ENCODE data around the gene ZNF879.

ZNF879 gene

DNA sequence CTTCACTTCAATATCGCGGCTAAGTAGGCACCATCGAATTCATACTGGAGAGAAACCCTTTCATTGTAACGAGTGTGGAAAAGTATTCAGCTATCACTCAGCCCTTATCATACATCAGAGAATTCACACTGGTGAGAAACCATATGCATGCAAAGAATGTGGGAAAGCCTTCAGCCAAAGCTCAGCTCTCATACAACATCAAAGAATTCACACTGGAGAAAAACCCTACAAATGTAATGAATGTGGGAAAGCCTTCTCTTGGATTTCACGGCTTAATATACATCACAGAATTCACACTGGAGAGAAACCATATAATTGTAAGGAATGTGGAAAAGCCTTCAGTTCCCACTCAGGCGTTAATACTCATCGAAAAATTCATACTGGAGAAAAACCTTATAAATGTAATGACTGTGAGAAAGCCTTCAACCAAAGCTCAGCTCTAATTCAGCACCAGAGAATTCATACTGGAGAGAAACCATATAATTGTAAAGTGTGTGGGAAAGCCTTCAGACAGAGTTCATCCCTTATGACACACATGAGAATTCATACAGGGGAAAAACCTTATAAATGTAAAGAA, 9.5 kb downstream of the ZNF879 start:
- DNase-seq = no peak

DNA sequence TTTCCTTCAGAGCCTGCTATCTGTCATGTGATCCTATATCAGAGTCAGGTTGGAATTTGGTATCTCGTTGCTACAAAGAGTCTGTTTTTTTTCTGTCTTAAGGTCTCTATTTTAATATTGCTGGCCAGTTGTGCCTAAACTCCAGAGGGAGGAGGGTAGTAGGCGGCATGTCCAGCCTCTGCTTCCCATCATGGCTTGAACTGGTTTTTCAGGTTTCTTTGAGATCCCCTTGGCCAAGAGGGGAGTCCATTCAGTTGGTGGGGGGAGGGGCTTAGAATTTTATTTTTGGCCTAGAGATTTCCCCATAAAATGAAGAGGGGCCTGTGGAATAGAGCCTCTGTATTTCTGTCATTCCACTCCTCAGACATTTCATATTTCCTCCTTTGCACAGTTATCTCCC, 21.2 kb downstream of the ZNF879 start:
- DNase-seq = no peak

DNA sequence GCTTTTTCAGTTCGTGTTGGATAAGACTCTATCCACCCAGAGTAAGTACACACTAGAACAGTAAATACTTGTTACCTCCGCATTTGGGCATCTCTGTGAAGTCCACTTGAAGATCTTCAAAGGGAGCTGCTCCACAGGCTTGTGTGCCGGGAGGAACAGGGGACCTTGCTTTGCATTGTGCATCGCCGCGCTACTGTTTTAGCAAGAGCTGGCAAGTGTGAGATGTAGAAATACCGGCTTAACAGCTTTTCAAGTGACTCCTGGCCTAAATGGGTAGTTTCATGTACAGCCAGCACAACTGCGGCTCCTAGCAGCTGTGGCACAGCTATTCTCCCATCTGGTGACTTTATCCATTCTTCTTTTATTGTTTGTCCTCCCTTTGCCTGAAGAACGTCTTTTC, 28.2 kb downstream of the ZNF879 start:
- no peak for DNase-seq

DNA sequence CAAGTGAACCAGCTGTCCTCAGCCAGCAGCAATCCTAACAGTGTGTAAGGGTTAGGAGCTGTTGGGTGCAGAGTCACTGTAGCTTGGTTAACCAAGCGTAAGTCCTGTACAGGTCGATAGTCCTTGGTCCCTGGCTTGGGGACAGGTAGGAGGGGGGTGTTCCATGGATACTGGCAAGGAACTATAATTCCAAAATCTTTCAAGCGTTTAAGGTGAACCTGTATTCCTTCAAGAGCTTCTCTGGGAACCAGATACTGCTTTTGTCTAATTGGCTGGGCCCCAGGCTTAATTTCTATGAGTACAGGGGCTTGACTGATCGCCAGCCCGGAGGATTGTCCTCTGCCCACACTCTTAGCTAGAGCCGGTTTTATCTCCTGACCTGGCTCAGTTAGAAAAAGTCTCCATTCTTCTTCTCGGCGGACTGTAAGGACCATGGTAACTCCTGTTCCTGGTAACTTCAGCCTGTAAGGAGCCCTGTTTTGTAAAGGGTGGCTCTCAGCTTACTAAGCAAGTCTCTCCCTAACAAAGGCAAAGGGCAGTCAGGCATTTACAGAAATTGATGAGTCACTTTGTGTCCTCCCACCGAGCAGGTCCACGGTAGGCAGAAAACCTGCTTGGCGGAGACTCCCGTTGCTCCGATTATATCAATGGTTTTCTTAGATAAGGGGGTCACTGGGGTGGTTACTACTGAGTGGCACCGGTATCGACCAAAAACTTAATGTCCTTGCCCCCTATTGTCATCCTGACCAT, 30.6 kb downstream of the ZNF879 start:
- no peak for DNase-seq

DNA sequence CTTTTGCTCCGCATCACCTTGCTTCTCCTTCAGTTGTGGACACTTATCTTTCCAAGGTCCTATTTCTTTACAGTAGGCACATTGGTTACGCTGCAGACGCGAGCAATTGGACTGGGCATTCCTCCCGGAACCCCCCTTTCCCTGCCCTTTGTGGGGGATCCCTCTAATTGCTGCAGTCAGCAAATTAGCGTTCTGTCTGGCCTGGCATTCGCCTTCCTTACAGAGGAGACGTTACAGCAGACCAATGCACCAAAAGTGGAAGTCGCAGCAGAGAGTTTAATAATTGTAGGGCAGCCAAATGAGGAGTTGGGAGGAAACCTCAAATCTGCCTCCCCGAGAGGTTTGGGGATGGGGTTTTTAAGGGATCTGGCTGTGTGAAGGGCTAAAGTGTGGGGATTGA, 31.3 kb downstream of the ZNF879 start:
- DNase-seq = no peak

DNA sequence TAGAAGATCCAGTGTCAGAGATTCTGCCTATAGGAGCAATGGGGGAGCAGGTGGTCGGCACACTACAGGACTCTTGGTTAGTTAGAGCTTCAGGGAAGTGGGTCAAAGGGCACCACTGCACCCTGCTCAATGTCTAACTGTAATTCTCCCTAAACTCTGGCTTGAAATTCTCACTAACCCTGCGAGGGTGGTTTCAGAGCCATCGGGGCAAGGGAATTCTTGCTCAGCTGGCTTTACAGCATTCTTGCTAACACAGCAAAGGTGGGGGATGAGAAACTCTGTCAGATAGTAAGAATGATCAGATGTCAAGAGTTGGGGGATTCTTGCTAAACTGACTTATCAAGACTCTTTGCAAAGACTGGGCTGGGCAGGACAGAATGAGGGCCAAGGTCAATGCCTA, 31.8 kb downstream of the ZNF879 start:
- no peak for DNase-seq

DNA sequence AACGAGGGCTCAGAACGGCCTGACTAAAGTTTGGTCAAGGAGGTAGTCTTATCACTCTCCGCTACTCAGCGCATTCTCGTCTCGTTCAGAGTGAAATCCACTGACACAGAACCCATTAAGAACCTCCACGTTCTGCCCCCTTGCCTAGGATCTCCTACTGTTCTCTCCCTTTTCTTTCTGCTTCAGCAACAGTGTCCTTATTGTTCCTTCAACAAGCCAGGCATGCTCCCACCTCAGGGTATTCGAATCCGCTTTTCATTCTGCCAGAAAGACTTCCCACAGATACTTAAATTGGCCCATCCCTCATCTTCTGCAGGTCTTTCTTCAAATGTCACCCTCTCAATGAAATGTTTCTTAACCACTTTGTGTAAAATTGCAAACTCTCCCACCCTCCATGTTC, 32.2 kb downstream of the ZNF879 start:
- no peak for DNase-seq

DNA sequence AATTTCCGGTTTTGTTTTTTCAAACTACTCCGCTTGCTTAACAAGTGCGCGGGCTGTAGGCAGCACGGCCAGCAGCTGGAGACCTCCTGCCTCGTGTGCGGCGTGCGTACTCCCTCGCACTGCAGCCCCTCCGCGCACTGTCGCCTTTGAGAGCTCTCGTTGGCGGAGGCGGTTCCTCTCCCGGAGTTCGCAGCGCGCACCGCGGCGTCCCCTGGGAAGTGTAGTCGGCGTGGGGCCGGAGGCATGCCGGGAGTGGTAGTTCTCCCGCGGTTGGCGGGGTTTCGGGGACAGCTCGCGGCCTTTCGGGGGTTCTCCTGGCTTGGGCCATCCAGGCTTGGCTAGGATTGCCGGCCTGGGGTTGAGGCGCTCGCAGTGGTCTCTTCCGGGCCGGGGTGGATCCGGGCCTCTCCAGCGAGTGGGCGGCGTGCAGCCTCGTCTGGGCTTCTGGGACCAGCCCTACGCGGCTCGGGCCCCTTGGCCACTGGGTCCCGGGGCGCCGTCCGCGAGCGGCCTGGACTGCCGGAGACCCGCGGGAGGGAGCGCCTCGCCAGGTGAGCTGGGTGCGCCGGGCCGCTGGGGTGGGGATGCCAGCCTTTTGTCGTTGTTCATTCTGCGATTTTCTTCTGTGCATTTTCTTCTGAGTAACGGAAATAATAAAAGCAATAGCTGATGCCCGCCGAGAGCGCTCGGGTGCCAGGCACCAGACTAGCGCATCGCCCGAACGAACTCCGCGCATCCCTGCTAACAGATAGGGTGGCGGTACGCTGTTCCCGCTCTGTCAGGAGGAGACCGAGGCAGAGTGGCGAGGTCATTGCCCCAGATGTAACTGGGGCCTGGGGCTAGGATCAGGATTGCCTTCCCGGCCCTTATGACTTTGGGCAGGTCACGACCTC, 36.8 kb downstream of the ZNF879 start, which contains the start of gene ZNF354C:
ZNF354C (plus strand) TSS at position 258 of the 893 bp plus-strand sequence. CDS start 1,696 bp downstream, outside the sequence.
- peak; percentile 81 for DNase-seq

DNA sequence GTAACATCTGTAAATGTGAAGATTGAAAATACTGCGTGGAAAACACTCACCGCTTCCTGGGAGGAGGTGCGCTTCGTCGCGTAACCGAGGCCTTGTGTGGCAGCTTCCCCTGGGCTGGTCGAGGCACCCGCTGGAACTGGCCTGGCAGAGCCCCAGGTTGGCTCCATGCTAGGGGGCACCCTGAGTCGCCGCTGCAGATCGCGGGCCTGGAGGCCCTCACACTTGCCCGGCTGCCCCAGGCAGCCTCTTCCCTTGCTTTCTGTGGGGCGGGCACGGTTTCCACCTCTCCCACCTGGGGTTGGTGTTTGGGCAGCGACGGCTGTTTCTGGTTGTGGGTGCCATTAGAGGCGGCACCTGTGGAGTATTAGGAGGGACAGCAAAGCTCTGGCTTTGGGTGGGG, 37.4 kb downstream of the ZNF879 start:
- DNase-seq = no peak

DNA sequence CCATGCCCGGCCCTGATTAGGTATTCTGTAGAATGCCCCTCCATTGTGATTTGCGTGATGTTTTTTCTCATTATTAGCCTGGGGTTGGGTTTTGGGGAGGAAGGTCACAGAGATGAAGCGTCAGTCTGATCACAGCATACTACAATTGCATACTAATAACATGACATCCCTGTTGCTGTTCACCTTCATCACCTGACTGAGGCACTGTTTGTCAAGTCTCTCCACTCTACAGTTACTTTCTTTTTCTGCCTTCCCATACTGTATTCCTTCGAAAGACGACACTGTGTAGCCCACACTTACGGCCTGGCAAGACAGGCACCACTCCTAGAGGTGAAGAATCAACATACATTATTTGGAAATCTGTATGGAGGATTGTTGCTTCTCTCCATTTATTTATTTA, 42.1 kb downstream of the ZNF879 start:
- no peak for DNase-seq

DNA sequence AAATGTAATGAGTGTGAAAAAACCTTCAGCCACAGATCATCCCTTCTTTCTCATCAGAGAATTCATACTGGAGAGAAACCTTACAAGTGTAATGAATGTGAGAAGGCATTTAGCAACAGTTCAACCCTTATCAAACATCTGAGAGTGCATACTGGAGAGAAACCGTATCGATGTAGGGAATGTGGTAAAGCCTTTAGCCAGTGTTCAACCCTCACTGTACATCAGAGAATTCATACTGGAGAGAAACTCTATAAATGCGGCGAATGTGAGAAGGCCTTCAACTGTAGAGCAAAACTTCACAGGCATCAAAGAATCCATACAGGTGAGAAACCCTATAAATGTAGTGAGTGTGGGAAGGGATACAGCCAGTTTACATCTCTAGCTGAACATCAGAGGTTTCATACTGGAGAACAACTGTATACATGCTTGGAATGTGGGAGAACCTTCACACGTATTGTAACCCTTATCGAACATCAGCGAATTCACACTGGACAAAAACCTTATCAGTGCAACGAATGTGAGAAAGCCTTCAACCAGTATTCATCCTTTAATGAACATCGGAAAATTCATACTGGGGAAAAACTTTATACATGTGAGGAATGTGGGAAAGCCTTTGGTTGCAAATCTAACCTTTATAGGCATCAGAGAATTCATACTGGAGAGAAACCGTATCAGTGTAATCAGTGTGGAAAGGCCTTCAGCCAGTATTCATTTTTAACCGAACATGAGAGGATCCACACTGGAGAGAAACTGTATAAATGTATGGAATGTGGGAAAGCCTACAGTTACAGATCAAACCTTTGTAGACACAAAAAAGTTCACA, 55.8 kb downstream of the ZNF879 start:
- DNase-seq = no peak

DNA sequence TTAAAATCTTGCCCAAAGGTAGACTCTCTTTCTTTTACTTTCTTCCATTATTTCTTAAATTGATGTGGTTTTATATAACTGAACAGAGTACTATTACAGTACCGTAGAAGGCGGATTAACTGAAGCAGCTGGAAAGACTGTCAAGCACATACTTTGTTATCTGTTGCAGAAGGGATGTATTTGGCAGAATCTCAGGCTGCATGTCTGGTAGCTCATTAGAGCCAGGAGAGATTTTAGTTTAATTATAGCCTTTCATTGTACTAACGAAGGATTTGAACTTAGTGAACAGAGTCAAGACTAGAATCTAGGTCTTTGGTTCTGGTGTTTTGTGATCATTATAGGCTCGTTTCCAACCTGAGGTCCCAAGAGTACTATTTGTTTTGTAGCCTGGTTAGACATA, 57.1 kb downstream of the ZNF879 start:
- no peak for DNase-seq

Data from activated CD4-positive, CD25-positive, alpha-beta regulatory T cell treated with anti-CD3 and anti-CD28 coated beads, Interleukin-2, amount 50 U/mL, for 72 hours (primary cell).